ENCODE data around the gene MACROD2. TPM values are rescaled to one million over a fixed set of nuclear protein-coding genes. Genes with fewer than 3 reads are reported as not detected.

MACROD2 gene
- total RNA-seq, 1 experiment from 2014 or later, result 3.7 TPM

- no peak for TF ChIP-seq CBX3 (IDR thresholded peaks at IDR 0.05; ENCODE audit: low read depth)
- TF ChIP-seq CTCF (IDR thresholded peaks at IDR 0.05 in 2 of 3, conservative IDR thresholded peaks at IDR 0.05 in 1 of 3; ENCODE audit: borderline replicate concordance in 1 of 3, insufficient read depth in 1 of 3, low read depth in 2 of 3, low read length in 2 of 3), result no peak
Measured at GRCh38 chr20:14604143-14604542, 608.8 kb downstream of the MACROD2 start (continued).

DNA sequence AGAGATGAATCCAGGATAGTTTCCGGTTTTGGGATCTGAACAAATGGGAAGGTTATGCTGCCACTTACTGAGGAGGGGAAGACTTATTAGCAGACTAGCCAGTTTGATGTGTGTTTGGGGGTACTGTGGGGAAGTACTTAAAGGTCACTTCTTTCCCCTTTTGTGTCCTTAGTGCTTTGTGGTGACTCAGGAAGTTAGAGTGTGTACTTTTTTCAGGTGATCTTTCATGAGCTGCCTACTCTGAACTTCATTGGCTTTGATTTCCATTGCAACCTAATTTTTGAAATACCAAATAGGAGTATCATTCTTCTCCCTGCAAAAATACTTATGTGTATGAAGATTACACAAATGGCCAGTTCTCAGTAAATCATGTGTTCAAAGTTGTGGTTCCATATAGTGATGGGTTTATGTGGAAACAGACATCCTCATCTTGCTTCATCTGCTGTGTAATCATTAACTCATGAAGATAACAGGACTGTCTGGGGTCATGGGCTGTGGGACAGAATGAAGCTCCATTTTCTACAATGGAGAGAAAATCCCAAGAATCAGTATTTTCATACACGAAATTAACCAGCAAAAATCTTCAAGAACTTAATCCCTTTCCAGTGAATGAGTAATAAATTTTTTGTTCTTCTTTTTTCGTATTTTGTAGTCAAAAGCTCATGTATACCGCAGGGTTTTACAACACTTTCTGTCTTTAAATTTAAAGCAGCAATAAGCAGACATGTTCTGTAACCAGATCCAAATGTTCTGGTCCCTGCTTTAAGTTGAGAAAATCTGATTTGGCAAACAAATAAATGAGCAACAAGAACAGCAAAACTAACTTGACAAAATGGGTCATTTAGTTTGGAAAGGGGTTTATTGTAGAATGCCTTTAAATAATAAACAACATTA, 614.3 kb downstream of the MACROD2 start:
- H3K9ac ChIP-seq (ENCODE audit: low read length), result no peak overlapping the region
- no peaks in the 10 kb centered on the region for H3K9me2 ChIP-seq (ENCODE audit: insufficient read depth)
- CTCF ChIA-PET, result no interaction called here
- no peak for DNase-seq (ENCODE audit: low read depth, low spot score)
- TF ChIP-seq EZH2phosphoT487 (IDR thresholded peaks at IDR 0.05; ENCODE audit: borderline replicate concordance) (no peak), CTCF (IDR thresholded peaks at IDR 0.05 in 2 of 3, conservative IDR thresholded peaks at IDR 0.05 in 1 of 3; ENCODE audit: borderline replicate concordance in 1 of 3, insufficient read depth in 1 of 3, low read depth in 2 of 3, low read length in 2 of 3) (no peak), ZFX (IDR thresholded peaks at IDR 0.05) (no peak), POLR2A (IDR thresholded peaks at IDR 0.05; ENCODE audit: borderline replicate concordance, extremely low read depth, insufficient read depth, insufficient read length) (no peak), YY1 (IDR thresholded peaks at IDR 0.05; ENCODE audit: extremely low read depth, insufficient replicate concordance, low read depth, low read length) (no peak), POLR2AphosphoS5 (IDR thresholded peaks at IDR 0.05; ENCODE audit: low read depth, low read length) (no peak), EGR1 (IDR thresholded peaks at IDR 0.05; ENCODE audit: low read depth) (no peak)
- TF ChIP-seq, protein P1, sequence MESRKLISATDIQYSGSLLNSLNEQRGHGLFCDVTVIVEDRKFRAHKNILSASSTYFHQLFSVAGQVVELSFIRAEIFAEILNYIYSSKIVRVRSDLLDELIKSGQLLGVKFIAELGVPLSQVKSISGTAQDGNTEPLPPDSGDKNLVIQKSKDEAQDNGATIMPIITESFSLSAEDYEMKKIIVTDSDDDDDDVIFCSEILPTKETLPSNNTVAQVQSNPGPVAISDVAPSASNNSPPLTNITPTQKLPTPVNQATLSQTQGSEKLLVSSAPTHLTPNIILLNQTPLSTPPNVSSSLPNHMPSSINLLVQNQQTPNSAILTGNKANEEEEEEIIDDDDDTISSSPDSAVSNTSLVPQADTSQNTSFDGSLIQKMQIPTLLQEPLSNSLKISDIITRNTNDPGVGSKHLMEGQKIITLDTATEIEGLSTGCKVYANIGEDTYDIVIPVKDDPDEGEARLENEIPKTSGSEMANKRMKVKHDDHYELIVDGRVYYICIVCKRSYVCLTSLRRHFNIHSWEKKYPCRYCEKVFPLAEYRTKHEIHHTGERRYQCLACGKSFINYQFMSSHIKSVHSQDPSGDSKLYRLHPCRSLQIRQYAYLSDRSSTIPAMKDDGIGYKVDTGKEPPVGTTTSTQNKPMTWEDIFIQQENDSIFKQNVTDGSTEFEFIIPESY (IDR thresholded peaks at IDR 0.05; ENCODE audit: extremely low read depth, insufficient replicate concordance, low read length), result no peak
- POLR2A ChIA-PET, result no interaction called here
- no TSS peak for BruUV-seq (replicated peaks)
- no peaks in the 10 kb centered on the region for H3K36me3 ChIP-seq (ENCODE audit: control insufficient read depth in 1 of 2, insufficient read depth in 2 of 2, low read length in 2 of 2)
- RAD21 ChIA-PET (ENCODE audit: low non-redundant PET in 1 of 2, low total read pairs in 2 of 2, uncharacterized antibody in 2 of 2, unreplicated experiment in 2 of 2), result no interaction called here
- ATAC-seq, result no peak
- no peak overlapping the region for H3K4me2 ChIP-seq (ENCODE audit: low read length)
- intact Hi-C loops (cut with micrococcal nuclease), result no loop called here
- no peaks in the 10 kb centered on the region for H4K20me1 ChIP-seq (ENCODE audit: insufficient read depth)
- H3K4me3 ChIP-seq (replicated peaks in 1 of 2; ENCODE audit: low read depth in 1 of 2, low read length in 2 of 2), result no peak overlapping the region
- H3K79me2 ChIP-seq (ENCODE audit: insufficient read depth, low read length), result no peaks in the 10 kb centered on the region
- no peak overlapping the region for H2AFZ ChIP-seq (ENCODE audit: low read depth, low read length, poor library complexity, severe bottlenecking)
- H3K27ac ChIP-seq (ENCODE audit: low read depth, low read length), result no peak overlapping the region
- H3K9me3 ChIP-seq (ENCODE audit: control insufficient read depth in 1 of 2, insufficient read depth in 1 of 2, low read depth in 1 of 2, low read length in 2 of 2), result no peaks in the 10 kb centered on the region
- H3K27me3 ChIP-seq (ENCODE audit: insufficient read depth, low read length), result no peaks in the 10 kb centered on the region
- no peaks in the 10 kb centered on the region for H3K4me1 ChIP-seq (ENCODE audit: control insufficient read depth in 1 of 2, insufficient read depth in 2 of 2, low read length in 2 of 2)

All from HCT116 (cell line).